ENCODE results near the gene SLC16A11.

Gene SLC16A11

DNA sequence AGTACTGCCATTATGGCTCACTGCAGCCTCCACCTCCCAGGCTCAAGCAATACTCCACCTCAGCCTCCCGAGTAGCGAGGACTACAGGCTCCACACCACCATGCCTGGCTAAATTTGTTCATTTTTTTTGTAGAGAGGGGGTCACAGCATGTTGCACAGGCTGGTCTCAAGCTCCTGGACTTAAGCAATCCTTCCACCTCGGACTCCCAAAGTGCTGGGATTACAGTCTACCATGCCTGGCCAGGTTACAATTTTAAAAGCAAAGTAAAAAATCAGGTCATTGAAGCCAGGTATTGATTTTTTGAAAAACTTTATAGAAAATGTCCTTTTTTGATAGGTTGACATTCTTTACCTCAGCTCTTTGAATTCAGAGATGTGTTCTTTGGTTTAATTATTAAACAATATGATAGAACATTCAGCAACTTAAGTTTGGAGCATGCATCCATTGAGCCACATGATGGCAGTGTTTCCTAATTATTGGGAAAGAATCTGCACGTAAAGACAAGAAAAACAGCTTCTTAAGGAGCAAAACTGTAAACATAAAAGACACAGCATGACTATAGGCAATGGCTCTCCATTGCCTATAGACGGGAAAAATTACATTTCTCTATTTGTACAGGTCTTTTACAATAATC lies 1.7 kb upstream of the SLC16A11 start:
- H3K27ac ChIP-seq = no peak overlapping the region

DNA sequence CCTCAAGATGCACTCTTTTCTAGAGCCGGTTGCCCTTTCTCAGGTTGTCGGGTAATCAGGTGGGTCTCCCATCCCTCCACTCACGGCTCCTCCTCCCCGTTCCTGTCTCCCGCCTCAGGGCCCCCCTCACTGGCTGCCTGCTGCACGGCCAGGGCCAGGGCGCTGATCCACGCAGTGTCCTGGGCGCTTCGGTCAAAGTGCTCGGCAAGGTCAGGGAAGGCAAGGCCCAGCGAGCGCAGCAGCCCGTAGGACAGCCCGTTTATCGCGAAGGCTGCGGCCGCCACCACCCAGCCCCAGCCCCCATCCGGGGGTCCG lies 753 bp downstream of the SLC16A11 start:
- no peak overlapping the region for H3K27ac ChIP-seq
- POLR2A ChIA-PET (ENCODE audit: low non-redundant PET) = no interaction called here
- TF ChIP-seq, protein P1, sequence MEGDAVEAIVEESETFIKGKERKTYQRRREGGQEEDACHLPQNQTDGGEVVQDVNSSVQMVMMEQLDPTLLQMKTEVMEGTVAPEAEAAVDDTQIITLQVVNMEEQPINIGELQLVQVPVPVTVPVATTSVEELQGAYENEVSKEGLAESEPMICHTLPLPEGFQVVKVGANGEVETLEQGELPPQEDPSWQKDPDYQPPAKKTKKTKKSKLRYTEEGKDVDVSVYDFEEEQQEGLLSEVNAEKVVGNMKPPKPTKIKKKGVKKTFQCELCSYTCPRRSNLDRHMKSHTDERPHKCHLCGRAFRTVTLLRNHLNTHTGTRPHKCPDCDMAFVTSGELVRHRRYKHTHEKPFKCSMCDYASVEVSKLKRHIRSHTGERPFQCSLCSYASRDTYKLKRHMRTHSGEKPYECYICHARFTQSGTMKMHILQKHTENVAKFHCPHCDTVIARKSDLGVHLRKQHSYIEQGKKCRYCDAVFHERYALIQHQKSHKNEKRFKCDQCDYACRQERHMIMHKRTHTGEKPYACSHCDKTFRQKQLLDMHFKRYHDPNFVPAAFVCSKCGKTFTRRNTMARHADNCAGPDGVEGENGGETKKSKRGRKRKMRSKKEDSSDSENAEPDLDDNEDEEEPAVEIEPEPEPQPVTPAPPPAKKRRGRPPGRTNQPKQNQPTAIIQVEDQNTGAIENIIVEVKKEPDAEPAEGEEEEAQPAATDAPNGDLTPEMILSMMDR (conservative IDR thresholded peaks at IDR 0.05; ENCODE audit: low read depth) = no peak
- DNase-seq (ENCODE audit: low spot score) = no peak
- CTCF ChIA-PET = interaction anchor here (0.6 kb wide), 1 partner anchor 245 kb away, joined by 3 read pairs; no protein-coding TSS in a partner anchor

More for the DNA sequence above, 1.7 kb upstream of the SLC16A11 start:
- peak; percentile 33 for DNase-seq (ENCODE audit: low spot score)
- ChIA-PET CTCF (interaction anchor here (0.5 to 2.8 kb wide), 28 partner anchors 9 to 1935 kb away, joined by 3 to 27 read pairs (median 3); partner anchors contain the start of genes ACADVL, DLG4 and SLC16A13), POLR2A (ENCODE audit: low non-redundant PET) (interaction anchor here (0.6 to 1.3 kb wide), 2 partner anchors 10 to 119 kb away, joined by 3 to 4 read pairs; partner anchors contain the start of gene SLC16A13)
- TF ChIP-seq, protein P1 (conservative IDR thresholded peaks at IDR 0.05; ENCODE audit: low read depth) = peak; percentile 78

DNA sequence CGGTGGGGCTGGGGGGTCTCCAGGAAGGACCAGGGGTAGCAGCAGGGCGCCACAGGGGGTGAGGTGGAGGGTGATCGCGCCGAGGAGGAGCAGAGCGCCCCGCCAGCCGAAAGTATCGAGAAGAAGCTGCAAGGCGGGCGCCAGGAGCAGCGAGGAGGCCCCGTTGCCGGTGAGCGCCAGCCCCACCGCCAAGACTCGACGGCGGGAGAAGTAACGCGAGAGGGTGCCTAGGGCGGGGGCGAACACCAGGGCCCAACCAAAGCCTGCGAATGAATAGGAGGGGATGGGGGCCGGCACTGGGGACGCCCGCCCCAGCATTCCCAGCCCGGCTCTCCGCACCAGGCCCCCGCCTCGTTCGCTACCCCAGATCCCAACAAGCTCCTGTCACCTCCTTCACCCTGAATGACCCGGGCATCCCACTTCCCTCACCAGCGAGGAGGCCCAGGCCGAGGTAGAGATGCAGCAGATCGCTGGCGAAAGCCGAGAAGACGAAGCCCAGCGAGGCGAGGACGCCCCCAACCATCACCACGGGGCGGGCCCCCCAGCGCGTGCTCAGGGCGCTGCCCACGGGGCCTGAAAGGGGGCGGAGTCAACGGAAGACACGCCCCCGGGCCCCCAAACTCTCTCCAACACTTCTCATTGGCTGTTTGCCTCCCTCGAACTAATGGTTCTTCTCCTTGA lies 1.3 kb downstream of the SLC16A11 start:
- DNase-seq (ENCODE audit: low spot score) = no peak
- POLR2A ChIA-PET (ENCODE audit: low non-redundant PET) = no interaction called here
- CTCF ChIA-PET = interaction anchor here (0.6 kb wide), 1 partner anchor 245 kb away, joined by 3 read pairs; no protein-coding TSS in a partner anchor
- H3K27ac ChIP-seq = no peak overlapping the region
- TF ChIP-seq, protein P1 (conservative IDR thresholded peaks at IDR 0.05; ENCODE audit: low read depth) = no peak

DNA sequence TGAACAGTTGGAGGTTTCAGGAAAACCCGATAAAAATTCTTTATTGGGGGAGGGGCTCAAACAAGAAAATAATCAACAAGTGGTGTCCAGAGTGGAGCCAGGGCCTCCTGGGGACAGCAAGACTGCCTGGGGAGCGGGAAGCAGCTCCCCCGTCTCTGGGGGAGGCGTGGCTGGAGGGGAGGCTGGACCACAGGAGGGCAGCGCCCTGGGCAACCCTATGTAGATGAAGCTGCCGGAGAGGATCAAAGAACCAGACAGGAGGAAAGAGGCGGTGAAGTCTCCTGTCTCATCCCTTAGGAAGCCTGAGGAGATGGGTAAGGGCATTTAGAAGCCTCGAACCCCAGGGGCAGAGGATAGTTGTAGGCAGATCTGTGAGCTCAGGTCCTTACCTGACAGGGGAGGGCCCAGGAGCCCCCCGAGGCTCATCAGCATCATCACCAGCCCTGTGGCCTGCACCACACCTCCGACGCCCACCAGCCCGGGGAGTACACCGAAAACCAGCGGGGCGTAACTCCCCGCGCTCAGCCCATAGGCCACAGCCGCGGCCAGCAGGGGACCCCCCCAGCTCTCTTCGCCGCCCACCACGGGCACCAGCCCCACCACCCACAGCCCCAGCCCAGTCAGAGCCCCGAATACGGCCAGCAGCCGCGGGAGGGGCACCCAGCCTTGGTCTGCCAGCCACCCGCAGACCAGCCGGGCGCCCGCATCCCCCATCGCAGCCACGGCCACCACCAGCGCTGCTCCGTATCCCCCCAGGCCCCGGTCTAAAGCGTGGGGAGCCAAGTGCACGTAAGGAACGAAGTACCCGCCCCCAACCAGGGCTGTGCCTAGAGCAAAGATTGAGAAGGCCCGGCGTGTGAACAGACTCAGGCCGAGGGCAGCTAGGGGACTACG lies 2.0 kb downstream of the SLC16A11 start:
- no peak for DNase-seq (ENCODE audit: low spot score)
- H3K27ac ChIP-seq = no peak overlapping the region
- POLR2A ChIA-PET (ENCODE audit: low non-redundant PET) = no interaction called here
- CTCF ChIA-PET = interaction anchor here (0.6 kb wide), 3 partner anchors 135 to 444 kb away, joined by 3 to 4 read pairs (median 3); no protein-coding TSS in a partner anchor
- TF ChIP-seq, protein P1 (conservative IDR thresholded peaks at IDR 0.05; ENCODE audit: low read depth) = no peak

DNA sequence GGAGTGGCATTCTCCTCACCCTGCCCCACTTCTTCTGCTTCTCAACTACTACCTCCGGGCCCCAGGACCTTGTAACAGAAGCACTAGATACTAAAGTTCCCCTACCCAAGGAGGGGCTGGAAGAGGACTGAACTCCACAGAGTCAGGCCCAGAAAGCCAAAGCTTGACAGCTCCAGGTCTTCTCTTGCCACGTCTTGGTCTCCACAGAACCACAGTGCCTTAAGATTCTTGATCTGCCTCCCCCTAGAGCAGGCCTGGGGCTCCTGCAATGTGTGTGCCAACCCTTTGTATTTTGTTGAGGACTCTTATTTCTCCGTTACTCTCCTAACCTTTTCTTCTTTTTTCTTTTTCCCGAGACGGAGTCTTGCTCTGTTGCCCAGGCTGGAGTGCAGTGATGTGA lies 4.1 kb downstream of the SLC16A11 start:
- peak overlapping the region; percentile 14; the same call in 1 of the 2 replicates for H3K27ac ChIP-seq
- POLR2A ChIA-PET (ENCODE audit: low non-redundant PET) = no interaction called here
- no peak for DNase-seq (ENCODE audit: low spot score)
- TF ChIP-seq, protein P1 (conservative IDR thresholded peaks at IDR 0.05; ENCODE audit: low read depth) = no peak
- CTCF ChIA-PET = no interaction called here
